Eye (tissue), 1 donor: ENCODE data around the gene BCAP31.

Experiments used
- DNase-seq: peaks from one replicate; pipeline ENCODE4 v3.0.0-alpha.2; 2015

BCAP31 gene

DNA sequence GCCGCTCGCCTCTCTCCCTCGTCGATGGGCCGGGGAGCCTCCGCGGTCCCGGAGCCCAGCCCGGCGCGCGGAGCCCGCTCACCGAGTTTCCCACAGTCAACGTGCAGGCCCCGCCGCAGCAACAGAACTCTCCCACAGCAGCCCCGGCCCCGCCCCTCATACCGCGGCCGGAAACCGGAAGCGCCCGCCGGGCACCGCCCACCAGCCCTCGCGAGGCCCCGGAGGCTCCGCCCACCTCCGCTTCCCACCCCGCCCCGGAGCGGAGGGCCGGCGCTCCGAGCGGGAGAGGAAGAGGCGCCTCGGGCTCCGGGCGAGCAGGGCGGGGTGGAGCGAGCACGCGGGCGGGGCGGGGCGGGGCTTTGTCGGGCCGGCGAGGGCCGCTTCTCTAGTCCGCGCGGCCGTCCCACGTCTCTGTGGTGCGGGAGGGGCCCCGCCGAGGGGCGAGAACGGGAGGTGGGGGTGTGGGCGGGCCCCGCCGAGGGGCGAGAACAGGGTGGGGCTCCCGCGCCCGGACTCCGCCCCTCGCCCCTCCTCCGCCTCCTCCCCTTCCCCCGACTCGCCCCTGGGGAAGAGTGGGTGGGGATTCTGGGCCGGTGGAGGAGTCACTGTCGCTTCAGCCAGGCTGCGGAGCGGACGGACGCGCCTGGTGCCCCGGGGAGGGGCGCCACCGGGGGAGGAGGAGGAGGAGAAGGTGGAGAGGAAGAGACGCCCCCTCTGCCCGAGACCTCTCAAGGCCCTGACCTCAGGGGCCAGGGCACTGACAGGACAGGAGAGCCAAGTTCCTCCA is at the start of gene BCAP31, which contains the start of gene ABCD1:
BCAP31 (minus strand) TSS at position 136 of the 787 bp plus-strand sequence. CDS start 1,143 bp downstream, outside the sequence.
ABCD1 (plus strand) TSS at position 605 of the 787 bp plus-strand sequence. CDS start 411 bp downstream, outside the sequence.
- DNase-seq, result peak; percentile 94

DNA sequence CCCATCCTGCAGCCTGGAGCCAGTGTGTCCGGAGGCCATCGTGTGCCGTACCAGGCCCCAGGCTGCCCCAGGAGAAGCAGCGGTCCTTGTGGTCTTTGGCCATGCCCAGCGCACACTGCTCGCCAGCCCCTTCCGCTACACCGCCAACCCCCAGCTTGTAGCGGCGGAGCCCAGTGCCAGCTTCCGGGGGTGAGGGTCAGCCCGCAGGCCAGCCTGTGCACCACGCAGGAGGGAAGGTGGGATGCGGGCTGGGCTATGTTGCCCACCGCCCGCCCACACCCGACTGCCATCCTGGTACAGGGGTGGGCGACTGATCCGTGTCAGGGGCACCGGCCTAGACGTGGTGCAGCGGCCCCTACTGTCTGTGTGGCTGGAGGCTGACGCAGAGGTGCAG is 49.0 kb upstream of the BCAP31 start:
- DNase-seq, result no peak

DNA sequence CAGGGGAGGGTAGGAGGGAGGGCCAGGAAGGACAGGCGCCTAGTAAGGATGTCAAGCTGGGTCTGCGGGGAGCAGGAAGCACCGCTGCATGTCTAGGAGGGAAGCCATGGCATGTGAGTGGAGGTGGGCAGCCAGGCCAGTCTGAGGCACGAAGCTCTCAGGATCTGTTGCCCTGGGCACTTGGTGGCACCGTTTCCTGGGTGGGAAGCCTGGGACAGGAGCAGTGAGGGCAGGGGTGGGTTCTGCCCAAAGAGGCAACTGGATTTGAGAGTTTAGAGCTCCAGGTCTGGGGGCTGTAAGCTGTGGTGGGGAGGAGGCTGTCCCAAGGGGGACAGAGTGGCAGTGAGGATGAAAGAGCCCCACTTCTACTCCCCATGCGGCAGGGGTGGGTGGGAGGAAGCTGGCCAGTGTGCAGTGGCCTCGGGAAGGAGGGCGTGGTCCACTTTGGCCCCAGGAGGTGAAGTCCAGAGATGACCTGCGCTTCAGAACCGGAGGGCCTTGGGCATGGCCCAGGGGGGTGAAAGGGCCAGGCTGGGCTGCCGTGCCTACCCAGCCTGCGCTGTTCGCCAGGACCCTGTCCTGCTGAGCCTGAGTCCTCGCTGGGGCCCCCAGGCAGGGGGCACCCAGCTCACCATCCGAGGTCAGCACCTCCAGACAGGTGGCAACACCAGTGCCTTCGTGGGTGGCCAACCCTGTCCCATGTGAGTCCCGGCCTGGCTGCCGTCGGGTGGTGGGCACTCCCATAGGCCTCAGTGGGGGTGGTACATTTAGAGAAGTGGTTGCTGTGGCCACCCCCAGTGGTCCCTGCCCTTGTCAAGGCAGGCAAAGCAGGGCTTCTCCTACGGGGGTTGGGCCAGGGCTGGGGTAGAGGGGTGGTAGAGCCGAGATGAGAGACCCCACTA is 48.4 kb upstream of the BCAP31 start:
- no peak for DNase-seq

DNA sequence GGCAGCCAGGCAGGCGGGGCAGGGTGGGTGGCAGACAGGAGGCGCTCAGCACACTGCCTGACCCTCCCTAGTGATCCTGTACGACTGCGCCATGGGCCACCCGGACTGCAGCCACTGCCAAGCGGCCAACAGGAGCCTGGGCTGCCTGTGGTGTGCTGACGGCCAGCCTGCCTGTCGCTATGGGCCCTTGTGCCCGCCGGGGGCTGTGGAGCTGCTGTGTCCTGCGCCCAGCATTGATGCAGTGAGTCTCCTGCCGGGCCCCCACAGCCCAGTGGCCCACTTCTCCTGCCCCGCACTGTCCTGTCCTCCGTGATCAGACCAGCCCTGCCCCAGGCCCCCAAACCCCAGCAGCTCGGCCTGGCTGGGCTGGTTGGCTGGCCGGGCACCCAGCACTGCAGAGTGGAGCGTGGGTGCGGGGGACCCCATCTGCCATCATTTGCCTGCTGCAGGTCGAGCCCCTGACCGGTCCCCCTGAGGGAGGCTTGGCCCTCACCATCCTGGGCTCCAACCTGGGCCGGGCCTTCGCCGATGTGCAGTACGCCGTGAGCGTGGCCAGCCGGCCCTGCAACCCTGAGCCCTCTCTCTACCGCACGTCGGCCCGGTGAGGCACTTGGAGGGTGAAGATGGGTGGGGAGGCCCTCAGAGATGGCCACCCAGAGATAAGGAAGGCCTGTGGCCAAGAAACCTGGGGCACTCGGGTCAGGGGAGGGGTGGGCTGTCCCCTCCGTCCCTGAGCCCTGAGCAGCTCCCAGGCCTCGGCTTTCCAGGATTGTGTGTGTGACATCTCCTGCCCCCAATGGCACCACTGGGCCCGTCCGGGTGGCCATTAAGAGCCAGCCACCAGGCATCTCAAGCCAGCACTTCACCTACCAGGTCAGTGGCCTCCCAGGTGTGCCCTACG is 47.5 kb upstream of the BCAP31 start:
- DNase-seq, result no peak

DNA sequence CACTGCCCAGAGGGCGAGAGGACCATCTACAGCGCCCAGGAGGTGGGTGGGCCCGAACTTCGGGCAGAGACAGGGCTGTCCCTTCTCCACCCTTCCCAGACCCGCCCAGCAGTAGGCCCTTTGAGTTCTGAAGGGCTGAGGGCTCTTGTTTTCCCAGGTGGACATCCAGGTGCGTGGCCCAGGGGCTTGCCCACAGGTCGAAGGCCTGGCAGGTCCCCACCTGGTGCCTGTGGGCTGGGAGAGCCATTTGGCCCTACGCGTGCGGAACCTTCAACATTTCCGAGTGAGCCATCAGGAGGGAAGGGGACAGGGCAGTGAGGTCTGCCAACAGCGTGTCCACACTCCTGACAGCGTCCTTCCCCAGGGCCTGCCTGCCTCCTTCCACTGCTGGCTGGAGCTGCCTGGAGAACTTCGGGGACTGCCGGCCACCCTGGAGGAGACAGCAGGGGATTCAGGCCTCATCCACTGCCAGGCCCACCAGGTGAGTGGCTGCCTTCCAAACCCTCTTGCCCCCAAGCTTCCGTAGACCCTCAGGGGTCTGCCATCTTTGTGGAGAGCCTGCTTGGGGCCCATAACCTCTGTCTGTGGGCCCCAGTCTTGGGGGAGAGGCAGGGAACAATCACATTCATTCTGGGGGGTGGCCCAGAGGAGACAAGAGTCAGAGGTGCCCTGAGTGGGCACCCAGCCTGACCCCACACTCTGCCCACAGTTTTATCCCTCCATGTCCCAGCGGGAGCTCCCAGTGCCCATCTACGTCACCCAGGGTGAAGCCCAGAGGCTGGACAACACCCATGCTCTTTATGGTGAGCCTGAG is 46.6 kb upstream of the BCAP31 start:
- no peak for DNase-seq

DNA sequence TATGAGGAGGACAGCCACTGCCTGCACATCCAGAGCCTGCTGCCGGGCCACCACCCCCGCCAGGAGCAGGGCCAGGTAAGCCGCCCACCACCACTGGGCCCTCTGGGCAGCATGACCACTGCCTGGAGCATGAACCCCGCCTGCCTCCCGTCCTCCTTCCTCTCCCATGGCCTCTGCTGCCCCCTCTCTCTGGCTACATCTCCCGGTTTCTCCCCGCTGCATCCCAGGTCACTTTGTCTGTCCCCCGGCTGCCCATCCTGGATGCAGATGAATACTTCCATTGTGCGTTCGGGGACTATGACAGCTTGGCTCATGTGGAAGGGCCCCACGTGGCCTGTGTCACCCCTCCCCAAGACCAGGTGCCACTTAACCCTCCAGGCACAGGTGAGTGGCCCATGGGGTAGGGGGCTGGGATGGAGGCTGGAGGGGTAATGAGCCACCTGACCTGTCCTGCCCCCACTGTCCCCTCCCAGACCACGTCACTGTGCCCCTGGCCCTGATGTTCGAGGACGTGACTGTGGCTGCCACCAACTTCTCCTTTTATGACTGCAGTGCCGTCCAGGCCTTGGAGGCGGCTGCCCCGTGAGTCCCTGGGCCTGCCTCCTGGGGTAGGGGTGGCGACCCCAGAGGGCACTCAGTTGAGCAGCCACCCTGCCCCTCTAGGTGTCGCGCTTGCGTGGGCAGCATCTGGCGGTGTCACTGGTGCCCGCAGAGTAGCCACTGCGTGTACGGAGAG is 45.8 kb upstream of the BCAP31 start:
- DNase-seq, result no peak

GRCh38 chrX:153769158-153769864 is 45.1 kb upstream of the BCAP31 start:
- DNase-seq, result no peak

GRCh38 chrX:153768311-153769157 is 44.3 kb upstream of the BCAP31 start:
- no peak for DNase-seq

DNA sequence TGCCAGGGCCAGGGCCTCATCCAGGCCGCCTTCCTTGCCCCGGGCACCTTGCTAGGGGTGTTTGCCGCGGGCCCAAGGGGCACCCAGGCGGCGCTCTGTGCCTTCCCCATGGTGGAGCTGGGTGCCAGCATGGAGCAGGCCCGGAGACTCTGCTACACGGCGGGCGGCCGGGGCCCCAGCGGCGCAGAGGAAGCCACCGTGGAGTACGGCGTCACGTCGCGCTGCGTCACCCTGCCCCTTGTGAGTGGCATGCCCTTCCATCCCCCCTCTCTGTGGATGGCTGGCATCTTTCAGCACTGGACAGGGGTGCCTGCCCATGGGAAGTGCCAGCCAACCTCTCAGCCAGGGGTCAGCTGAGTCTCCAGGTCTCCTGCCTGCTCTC is 43.5 kb upstream of the BCAP31 start:
- no peak for DNase-seq

DNA sequence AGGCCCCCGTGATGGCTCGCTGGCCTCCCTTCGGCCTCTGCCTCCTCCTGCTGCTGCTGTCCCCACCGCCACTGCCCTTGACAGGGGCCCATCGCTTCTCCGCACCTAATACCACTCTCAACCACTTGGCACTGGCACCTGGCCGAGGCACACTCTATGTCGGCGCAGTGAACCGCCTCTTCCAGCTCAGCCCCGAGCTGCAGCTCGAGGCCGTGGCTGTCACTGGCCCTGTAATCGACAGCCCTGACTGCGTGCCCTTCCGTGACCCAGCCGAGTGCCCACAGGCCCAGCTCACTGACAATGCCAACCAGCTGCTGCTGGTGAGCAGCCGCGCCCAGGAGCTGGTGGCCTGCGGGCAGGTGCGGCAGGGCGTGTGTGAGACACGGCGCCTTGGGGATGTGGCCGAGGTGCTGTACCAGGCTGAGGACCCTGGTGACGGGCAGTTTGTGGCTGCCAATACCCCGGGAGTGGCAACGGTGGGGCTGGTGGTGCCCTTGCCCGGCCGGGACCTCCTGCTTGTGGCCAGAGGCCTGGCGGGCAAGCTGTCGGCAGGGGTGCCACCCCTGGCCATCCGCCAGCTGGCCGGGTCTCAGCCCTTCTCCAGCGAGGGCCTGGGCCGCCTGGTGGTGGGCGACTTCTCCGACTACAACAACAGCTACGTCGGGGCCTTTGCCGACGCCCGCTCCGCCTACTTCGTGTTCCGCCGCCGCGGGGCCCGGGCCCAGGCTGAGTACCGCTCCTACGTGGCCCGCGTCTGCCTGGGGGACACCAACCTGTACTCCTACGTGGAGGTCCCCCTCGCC is 42.9 kb upstream of the BCAP31 start:
- DNase-seq, result no peak

DNA sequence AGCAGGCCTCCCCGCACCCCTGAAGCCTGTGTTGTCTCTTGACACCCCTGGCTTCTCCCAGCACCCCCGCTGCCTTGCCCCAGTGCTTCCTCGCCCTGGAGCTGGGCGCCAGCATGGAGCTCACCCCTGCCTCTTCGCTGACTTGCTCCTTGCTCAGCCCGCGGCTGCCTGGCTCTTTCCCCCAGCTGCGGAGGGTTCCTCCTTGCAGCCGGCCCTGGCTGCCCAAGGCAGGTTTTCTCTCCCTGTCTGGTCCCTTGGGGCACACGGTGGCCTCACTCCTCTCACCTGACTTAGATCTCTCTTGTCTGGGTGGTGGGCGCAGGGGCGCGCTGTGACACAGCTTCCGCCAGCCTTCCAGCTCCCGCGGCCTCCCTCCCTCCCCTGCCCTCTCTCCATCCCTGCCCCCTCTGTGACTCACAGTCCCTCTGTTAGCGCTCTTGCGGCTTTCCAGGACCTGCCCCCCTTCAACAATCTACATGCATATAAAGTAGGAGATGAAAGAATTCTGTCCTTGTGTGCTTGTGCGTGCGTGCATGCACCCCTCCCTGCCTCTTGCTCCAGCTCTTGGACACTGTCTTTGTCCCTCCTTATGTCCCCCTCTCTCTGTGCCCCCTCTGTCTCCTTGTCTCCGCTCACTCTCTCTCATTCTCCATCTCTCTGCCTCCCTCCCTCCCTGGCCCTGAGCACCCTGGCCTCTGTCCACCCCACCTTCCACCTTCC is 42.1 kb upstream of the BCAP31 start:
- DNase-seq, result peak; percentile 70

- DNase-seq, result peak; percentile 13
Observed at GRCh38 chrX:153765138-153766079, 41.2 kb upstream of the BCAP31 start.

DNA sequence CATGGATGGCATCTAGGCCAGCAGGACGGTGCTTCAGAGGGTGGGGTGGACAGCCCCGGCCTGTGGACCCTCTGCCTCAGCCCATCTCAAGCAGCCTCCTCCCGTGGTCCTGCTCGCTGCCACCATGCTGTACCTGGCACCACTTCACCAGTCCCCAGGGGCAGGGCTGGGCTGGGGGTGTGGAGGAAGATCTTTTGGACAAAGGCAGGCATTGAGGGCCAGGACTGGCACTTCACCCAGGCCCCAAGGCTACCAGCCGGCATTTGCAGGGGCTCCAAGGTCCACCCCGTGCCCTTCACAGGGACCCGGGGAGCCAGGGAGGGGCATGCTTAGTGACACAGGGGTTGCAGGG is 40.6 kb upstream of the BCAP31 start:
- DNase-seq, result no peak

DNA sequence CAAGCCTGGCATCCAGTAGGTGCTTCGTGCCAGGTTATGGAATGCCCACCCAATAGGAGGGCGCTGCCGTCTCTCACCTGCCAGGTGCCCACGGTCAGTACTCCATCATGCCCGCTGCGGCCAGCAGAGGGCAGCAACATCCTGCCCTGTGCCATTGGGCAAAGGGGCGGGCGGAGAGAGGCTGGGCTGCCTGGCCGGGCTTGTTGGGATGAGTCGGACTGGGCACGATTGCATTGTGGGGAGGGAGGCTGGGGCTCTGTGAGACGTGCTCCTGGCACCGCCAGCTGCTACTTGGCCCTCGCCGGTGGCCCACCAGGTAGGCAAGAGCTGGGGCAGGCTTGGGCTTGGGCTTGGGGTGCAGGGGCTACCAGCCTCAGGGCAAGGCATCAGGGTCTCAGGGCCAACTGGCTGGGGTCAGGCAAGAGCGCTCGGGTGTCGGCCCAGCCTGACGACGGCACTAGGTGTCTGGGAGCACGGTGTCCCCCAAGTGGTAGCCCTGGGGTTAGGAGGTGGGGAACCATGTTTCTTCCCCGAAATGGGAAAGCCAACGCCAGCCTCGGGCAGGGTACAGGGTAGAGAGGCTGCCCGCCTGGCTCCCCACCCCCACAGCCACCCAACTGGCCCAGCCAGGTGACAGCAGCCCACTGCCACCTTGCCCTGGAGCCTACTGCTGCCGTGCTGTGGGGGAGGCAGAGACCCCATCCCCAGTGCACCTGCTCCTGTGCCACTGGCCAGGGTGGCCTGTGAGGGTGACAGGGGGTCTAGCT is 40.0 kb upstream of the BCAP31 start, which contains the start of gene PLXNB3:
PLXNB3 (plus strand) TSS at position 261 of the 767 bp plus-strand sequence. CDS start 1,287 bp downstream, outside the sequence.
- peak; percentile 76 for DNase-seq

DNA sequence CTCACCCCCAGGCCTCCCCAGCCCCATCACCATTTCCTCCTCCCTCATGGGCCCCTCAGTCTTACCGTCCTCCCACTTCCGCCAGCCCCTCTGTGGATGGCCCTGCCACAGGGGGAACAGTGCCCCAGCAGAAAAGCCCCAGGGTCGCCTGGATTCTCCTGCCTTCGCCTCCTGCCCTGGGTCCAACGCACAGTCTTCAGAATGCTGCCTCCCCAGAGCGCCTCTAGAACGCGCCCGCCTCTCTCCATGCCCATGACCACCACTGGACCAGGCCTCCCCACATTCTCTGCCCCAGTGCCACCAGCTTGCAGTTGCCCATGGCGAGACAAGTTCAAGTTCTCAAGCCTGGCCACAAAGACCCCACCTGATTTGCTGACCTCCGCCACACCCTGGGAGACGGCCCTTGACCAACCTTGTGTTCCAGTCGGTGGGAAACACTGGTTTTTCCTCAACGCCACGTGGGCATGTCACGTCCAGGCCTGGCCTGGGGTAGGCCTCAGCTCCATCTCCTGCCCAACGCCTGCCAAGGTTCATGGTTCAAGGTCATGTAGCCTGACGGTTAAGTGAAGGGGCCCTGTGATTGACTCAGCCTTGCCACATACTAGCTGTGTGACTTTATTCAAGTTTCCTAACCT is 39.2 kb upstream of the BCAP31 start:
- no peak for DNase-seq
